Measurements from ENCODE around the gene RBPJ.

DNA sequence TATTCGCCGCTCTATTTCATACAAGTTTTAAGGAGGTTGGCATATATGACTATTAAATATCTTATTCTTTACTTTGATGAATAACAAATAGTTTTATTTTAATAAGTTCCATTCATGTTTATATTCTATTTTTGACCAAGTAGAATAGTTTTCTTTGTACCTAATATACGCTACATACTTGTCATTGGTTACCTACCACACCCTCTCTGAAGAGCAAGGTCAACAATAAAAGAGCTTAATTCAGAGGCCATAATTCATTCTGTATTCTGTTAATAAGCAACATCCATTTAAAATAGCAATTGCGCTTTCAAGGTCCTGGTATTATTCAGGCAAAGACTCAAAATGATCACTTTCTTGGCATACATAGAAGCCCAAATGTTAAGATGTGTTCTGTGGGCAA is 24.3 kb upstream of the RBPJ start:
- no peak for TF ChIP-seq EZH2phosphoT487 (IDR thresholded peaks at IDR 0.05; ENCODE audit: borderline replicate concordance)
- TF ChIP-seq, protein P1, sequence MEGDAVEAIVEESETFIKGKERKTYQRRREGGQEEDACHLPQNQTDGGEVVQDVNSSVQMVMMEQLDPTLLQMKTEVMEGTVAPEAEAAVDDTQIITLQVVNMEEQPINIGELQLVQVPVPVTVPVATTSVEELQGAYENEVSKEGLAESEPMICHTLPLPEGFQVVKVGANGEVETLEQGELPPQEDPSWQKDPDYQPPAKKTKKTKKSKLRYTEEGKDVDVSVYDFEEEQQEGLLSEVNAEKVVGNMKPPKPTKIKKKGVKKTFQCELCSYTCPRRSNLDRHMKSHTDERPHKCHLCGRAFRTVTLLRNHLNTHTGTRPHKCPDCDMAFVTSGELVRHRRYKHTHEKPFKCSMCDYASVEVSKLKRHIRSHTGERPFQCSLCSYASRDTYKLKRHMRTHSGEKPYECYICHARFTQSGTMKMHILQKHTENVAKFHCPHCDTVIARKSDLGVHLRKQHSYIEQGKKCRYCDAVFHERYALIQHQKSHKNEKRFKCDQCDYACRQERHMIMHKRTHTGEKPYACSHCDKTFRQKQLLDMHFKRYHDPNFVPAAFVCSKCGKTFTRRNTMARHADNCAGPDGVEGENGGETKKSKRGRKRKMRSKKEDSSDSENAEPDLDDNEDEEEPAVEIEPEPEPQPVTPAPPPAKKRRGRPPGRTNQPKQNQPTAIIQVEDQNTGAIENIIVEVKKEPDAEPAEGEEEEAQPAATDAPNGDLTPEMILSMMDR (conservative IDR thresholded peaks at IDR 0.05; ENCODE audit: low read length) = no peak

All from Loucy (cell line).